ENCODE results near the gene TUBB. TPM values are rescaled to one million over a fixed set of nuclear protein-coding genes. Genes with fewer than 3 reads are reported as not detected.

The TUBB gene
- total and polyA plus RNA-seq, 9 of the 15 experiments (the other 6 are each of a cell fraction or from before 2014, with no cell fraction given), result 971 to 2,870 (median 1,478) TPM

DNA sequence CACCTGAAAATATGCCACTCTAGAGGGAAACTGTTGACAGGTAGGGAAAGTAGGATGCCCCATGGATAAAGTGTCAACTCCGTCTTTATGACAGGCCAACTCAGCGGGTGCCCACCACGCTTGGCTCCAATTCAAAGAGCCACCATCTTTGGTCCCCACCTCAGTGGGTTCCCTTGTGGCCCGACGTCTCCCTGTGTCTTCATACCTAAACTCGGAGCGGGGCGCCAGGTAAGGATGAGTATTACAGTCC is 3.3 kb upstream of the TUBB start (continued):
- TF ChIP-seq, protein P1, sequence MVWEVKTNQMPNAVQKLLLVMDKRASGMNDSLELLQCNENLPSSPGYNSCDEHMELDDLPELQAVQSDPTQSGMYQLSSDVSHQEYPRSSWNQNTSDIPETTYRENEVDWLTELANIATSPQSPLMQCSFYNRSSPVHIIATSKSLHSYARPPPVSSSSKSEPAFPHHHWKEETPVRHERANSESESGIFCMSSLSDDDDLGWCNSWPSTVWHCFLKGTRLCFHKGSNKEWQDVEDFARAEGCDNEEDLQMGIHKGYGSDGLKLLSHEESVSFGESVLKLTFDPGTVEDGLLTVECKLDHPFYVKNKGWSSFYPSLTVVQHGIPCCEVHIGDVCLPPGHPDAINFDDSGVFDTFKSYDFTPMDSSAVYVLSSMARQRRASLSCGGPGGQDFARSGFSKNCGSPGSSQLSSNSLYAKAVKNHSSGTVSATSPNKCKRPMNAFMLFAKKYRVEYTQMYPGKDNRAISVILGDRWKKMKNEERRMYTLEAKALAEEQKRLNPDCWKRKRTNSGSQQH (CRISPR knock-in tag; IDR thresholded peaks at IDR 0.05), result no peak
- no peak for TF ChIP-seq ZNF239 (CRISPR knock-in tag; IDR thresholded peaks at IDR 0.05)
- no peak for TF ChIP-seq U2AF2 (optimal IDR thresholded peaks at IDR 0.05; ENCODE audit: low read depth, low read length)
- no peak for TF ChIP-seq ZFX (CRISPR knock-in tag; IDR thresholded peaks at IDR 0.05)
- TF ChIP-seq GATAD2A (IDR thresholded peaks at IDR 0.05), result peak; percentile 58; the same call in 1 of the 2 replicates
- TF ChIP-seq KDM4B (IDR thresholded peaks at IDR 0.05; ENCODE audit: borderline replicate concordance in 2 of 2, low read depth in 1 of 2), result no peak
- TF ChIP-seq CSDE1 (IDR thresholded peaks at IDR 0.05), result 0 out of 4 replicates have a peak, but pooled peaks of 1 of the 2 experiments have one; percentile 6
- TF ChIP-seq, protein P2, sequence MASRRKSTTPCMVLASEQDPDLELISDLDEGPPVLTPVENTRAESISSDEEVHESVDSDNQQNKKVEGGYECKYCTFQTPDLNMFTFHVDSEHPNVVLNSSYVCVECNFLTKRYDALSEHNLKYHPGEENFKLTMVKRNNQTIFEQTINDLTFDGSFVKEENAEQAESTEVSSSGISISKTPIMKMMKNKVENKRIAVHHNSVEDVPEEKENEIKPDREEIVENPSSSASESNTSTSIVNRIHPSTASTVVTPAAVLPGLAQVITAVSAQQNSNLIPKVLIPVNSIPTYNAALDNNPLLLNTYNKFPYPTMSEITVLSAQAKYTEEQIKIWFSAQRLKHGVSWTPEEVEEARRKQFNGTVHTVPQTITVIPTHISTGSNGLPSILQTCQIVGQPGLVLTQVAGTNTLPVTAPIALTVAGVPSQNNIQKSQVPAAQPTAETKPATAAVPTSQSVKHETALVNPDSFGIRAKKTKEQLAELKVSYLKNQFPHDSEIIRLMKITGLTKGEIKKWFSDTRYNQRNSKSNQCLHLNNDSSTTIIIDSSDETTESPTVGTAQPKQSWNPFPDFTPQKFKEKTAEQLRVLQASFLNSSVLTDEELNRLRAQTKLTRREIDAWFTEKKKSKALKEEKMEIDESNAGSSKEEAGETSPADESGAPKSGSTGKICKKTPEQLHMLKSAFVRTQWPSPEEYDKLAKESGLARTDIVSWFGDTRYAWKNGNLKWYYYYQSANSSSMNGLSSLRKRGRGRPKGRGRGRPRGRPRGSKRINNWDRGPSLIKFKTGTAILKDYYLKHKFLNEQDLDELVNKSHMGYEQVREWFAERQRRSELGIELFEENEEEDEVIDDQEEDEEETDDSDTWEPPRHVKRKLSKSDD (conservative IDR thresholded peaks at IDR 0.05; ENCODE audit: low read length), result no peak
- TF ChIP-seq TCFL5 (CRISPR knock-in tag; conservative IDR thresholded peaks at IDR 0.05), result no peak
- TF ChIP-seq, protein P3, sequence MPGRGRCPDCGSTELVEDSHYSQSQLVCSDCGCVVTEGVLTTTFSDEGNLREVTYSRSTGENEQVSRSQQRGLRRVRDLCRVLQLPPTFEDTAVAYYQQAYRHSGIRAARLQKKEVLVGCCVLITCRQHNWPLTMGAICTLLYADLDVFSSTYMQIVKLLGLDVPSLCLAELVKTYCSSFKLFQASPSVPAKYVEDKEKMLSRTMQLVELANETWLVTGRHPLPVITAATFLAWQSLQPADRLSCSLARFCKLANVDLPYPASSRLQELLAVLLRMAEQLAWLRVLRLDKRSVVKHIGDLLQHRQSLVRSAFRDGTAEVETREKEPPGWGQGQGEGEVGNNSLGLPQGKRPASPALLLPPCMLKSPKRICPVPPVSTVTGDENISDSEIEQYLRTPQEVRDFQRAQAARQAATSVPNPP (IDR thresholded peaks at IDR 0.05; ENCODE audit: borderline replicate concordance, insufficient read depth, insufficient read length), result no peak
- TF ChIP-seq OTX1 (CRISPR knock-in tag; IDR thresholded peaks at IDR 0.05), result no peak
- TF ChIP-seq KHSRP (IDR thresholded peaks at IDR 0.05), result no peak
- 0 out of 2 replicates have a peak, but pooled peaks have one; percentile 37 for TF ChIP-seq ZNF589 (CRISPR knock-in tag; IDR thresholded peaks at IDR 0.05; ENCODE audit: low read depth)
- TF ChIP-seq CHCHD3 (CRISPR knock-in tag; IDR thresholded peaks at IDR 0.05), result 0 out of 2 replicates have a peak, but pooled peaks have one; percentile 73
- no peak for TF ChIP-seq CBX1 (IDR thresholded peaks at IDR 0.05; ENCODE audit: low read depth)
- peak; percentile 88 for TF ChIP-seq NFIC (IDR thresholded peaks at IDR 0.05)
- TF ChIP-seq, protein P4, sequence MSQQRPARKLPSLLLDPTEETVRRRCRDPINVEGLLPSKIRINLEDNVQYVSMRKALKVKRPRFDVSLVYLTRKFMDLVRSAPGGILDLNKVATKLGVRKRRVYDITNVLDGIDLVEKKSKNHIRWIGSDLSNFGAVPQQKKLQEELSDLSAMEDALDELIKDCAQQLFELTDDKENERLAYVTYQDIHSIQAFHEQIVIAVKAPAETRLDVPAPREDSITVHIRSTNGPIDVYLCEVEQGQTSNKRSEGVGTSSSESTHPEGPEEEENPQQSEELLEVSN (IDR thresholded peaks at IDR 0.05; ENCODE audit: borderline replicate concordance in 1 of 2, extremely low read depth in 1 of 2, insufficient read depth in 1 of 2, insufficient read length in 1 of 2, low read depth in 1 of 2, low read length in 1 of 2, poor library complexity in 1 of 2, severe bottlenecking in 1 of 2), result no peak
- TF ChIP-seq, protein P5, sequence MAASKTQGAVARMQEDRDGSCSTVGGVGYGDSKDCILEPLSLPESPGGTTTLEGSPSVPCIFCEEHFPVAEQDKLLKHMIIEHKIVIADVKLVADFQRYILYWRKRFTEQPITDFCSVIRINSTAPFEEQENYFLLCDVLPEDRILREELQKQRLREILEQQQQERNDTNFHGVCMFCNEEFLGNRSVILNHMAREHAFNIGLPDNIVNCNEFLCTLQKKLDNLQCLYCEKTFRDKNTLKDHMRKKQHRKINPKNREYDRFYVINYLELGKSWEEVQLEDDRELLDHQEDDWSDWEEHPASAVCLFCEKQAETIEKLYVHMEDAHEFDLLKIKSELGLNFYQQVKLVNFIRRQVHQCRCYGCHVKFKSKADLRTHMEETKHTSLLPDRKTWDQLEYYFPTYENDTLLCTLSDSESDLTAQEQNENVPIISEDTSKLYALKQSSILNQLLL (CRISPR knock-in tag; IDR thresholded peaks at IDR 0.05; ENCODE audit: borderline replicate concordance), result no peak
- no peak for TF ChIP-seq HOXB6 (CRISPR knock-in tag; IDR thresholded peaks at IDR 0.05; ENCODE audit: borderline replicate concordance)
- TF ChIP-seq ILF3 (IDR thresholded peaks at IDR 0.05; ENCODE audit: borderline replicate concordance), result no peak
- TF ChIP-seq BRCA1 (IDR thresholded peaks at IDR 0.05), result no peak
- no peak for TF ChIP-seq BRCA1 (CRISPR knock-in tag; IDR thresholded peaks at IDR 0.05)

Measured in K562 (cell line).